GM19238 (cell line): ENCODE data around the gene TMEM116.
"Not testable (repeated sequence)": the region's sequence is repeated elsewhere in the genome, so short reads cannot be mapped to it uniquely, and the experiment has no call there.

Experiments
- DNase-seq: peaks from one replicate; pipeline ENCODE4 v3.0.0; 2011; ENCODE audit warnings: low spot score; ENCODE audit not compliant: insufficient read length

The TMEM116 gene

GRCh38 chr12:111976291-111976690, 36.7 kb downstream of the TMEM116 start:
- DNase-seq: no peak

DNA sequence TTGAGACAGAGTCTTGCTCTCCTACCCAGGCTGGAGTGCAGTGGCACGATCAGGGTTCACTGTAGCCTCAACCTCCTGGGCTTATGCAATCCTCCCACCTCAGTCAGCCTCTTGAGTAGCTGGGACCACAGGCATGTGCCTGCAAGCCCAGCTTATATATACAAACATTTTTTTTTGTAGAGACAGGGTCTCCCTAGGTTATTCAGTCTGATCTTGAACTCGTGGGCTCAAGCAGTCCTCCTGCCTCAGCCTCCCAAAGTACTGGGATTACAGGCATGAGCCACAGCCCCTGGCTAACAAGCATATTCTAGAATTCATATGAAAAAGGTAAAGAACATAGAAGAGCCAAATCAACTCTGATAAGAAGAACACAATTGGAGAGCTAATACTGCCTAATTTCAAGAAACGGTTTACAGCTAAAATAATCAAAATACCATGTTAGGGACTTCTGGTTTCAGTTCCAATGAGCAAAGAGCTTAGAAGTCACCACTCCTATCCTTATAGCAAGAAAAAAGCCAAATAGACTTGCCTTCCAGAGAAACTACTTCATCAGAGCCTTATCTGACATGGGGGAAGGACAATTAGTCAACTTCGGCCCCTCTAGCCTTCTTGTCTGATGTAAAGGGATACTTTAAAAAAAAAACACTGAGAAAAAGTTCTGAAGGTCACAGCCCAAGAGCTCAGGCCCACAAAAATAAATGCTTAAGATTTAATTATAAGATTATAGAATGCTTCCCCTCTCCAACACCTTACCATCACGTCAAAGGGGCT, 37.6 kb downstream of the TMEM116 start:
- no peak for DNase-seq

DNA sequence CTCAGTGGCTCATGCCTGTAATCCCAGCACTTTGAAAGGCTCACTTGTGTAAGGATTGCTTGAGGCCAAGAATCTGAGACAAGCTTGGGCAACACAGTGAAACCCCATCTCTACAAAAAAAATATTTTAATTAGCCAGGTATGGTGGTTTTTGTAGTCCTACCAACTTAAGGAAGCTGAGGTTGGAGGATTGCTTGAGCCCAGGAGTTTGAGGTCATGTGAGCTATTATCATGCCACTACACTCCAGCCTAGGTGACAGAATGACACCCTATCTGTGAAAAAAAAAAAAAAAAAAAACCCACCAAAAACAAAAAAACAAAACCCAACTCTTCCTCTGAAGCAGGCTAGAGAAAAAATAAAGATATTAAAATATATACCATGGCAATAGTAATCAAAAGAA, 41.2 kb downstream of the TMEM116 start:
- no peak for DNase-seq

DNA sequence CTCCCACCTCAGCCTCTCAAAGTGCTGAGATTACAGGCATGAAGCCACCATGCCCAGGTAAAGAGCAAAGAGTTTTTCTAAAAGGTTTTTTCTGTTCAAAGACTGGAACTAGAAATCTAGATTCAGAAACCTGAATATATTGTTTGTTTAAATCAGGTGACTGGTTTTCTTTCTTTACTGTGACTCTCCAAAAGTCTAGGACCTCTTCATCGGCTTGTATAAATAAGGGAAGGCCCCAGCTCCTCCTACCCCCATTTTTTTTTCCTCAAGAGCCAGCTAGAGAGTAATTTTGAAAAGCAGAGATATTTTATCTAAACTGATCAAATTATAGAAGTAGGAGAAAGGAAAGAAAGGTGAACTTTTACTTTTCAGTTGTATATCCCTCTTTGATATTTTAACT, 48.0 kb downstream of the TMEM116 start:
- no peak for DNase-seq

DNA sequence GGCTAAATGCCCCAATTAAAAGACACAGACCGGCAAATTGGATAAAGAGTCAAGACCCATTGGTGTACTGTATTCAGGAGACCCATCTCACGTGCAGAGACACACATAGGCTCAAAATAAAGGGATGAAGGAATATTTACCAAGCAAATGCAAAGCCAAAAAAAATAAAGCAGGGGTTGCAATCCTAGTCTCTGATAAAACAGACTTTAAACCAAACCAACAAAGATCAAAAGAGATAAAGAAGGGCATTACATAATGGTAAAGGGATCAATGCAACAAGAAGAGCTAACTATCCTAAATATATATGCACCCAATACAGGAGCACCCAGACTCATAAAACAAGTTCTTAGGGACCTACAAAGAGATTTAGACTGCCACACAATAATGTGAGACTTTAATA, 53.4 kb downstream of the TMEM116 start:
- not testable (repeated sequence) for DNase-seq

DNA sequence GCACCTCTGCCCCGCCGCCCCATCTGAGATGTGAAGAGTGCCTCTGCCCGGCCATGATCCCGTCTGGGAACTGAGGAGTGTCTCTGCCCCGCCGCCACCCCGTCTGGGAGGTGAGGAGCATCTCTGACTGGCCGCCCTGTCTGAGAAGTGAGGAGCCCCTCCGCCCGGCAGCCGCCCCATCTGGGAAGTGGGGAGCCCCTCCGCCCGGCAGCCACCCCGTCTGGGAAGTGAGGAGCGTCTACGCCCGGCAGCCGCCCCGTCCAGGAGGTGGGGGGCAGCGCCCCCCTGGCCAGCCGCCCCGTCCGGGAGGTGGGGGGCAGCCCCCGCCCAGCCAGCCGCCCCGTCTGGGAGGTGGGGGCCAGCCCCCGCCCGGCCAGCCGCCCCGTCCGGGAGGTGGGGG, 55.7 kb downstream of the TMEM116 start:
- not testable (repeated sequence) for DNase-seq

GRCh38 chr12:111954969-111955368, 58.0 kb downstream of the TMEM116 start:
- DNase-seq: no peak

DNA sequence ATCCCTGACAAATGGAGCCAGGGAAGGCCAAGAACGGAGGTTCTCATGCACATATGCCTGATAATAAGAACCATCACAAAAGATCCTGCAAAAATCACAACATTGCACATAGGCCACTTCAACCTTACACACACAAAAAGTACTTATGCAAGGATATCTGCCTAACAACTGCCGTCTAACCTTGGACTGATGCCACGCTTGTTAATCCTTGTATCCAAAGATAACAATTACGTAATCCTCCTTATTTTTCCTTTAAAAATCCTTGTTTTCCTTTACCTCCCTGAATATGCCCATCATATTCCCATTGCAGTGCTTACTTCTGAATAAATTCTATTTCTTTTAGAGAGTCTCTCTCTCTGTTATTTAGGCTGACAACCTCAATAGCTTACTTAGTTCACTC, 59.5 kb downstream of the TMEM116 start:
- no peak for DNase-seq

DNA sequence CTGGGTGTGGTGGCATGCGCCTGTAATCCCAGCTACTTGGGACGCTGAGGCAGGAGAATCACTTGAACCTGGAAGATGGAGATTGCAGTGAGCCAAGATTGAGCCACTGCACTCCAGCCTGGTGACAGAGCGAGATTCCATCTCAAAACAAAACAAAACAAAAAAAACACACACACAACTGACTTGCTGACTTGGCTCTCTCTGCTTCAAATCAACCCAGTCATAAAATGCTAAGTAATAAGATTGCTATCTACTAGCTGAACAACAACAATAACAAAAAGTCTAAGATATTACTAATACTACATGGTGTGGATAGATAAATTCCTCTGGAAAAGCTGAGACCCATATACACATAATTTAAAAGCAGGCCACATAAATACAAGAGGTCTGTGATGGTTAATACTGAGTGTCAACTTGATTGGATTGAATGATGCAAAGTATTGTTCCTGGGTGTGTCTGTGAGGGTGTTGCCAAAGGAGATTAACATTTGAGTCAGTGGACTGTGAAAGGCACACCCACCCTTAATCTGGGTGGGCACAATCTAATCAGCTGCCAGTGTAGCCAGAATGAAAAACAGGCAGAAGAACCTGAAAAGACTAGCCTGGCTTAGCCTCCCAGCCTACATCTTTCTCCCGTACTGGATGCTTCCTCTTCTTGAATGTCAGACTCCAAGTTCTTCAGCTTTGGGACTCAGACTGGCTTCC, 60.7 kb downstream of the TMEM116 start:
- DNase-seq: not testable (repeated sequence)

GRCh38 chr12:111950961-111951676, 61.8 kb downstream of the TMEM116 start:
- DNase-seq: not testable (repeated sequence)

DNA sequence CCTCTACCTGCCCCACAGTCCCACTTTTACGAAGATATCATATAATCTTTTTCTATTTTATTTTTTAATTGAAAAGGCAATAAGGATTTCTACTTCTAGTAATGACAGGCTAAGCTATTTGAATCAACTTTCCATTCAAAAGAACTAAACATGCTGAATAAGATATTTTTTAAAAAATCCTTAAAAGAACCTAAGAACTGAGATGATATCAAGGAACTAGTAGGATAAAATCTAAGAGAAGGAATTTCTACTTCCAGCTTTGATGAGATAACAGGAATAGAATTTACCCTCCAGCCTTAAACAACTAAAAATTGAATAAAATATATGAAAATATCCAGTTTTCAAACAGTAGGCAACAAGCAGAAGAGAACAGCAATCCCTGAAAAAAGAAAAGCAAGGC, 69.0 kb downstream of the TMEM116 start:
- DNase-seq: no peak

GRCh38 chr12:111942557-111942956, 70.4 kb downstream of the TMEM116 start:
- no peak for DNase-seq

GRCh38 chr12:111937429-111937828, 75.5 kb downstream of the TMEM116 start:
- DNase-seq: no peak

- DNase-seq: no peak
Observed at GRCh38 chr12:111936869-111937268, 76.1 kb downstream of the TMEM116 start.

GRCh38 chr12:111932241-111932640, 80.7 kb downstream of the TMEM116 start:
- DNase-seq: no peak

DNA sequence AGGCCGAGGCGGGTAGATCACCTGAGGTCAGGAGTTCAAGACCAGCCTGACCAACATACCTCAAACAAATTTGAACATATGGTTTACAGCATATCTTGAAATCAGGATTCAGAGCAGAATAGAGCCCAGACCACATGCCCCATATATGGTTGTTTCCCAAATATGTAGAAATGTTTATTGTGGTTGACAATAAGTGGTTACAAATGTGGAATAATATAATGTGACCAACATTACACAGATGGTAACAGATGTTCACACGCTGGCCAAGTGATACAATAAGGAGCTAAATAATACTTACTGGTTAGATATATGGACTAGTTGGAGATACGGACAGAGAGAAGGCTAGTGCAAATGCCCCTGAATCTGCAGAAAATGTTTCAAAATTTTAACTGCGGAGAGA, 85.6 kb downstream of the TMEM116 start:
- DNase-seq: no peak

DNA sequence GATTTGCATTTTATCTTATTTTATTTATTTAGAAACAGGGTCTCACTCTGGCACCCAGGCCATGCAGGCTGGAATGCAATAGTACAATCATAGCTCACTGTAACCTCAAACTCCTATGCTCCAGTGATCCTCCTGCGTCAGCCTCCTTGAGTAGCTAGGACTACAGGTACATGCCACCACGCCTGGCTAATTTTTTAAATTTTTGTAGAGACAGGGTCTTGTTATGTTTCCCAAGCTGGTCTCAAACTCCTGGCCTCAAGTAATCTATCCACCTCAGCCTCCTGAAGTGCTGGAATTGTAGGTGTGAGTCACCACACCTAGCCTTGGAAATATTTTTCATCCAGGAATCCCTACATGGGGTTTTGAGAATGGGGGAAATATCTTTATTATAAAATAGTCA, 86.3 kb downstream of the TMEM116 start:
- DNase-seq: no peak

DNA sequence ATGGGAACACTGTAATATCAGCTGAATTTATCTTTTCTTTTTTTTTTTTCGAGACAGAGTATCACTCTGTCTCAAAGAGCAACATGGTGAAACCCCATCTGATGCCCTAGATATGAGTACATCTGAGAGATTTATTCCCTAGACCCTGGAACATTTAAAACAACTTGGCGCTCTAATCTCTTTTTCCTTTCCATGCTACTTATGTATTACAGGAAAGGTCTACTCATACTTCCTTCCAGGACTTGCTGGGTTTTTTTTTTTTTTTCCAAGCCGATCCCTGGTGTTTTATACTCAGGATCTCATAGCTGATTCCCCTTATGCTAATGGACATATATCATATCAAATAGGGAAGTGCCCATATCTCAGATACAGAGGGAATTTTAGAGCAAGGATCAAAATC, 87.8 kb downstream of the TMEM116 start:
- no peak for DNase-seq

GRCh38 chr12:111907740-111908139, 105.2 kb downstream of the TMEM116 start:
- DNase-seq: no peak

GRCh38 chr12:111905502-111905901, 107.5 kb downstream of the TMEM116 start:
- no peak for DNase-seq

- no peak for DNase-seq
Observed at GRCh38 chr12:111904446-111904975, 108.5 kb downstream of the TMEM116 start.

- no peak for DNase-seq
Observed at GRCh38 chr12:111901182-111901581, 111.8 kb downstream of the TMEM116 start.
